OCI-LY7 (cell line): ENCODE measurements around the gene MIX23. TPM values are rescaled to one million over a fixed set of nuclear protein-coding genes. Genes with fewer than 3 reads are reported as not detected.

Experiments used
- BruUV-seq: library from RNA; stranded (reverse); fragments of 400-500 nt; replicated peaks from 2 replicates; lab custom pipeline; 2021; lab: Mats Ljungman, UMichigan
- CTCF ChIA-PET: fragments of 300-600 bp; sonication (Branson Sonifier 250); formaldehyde crosslinking; loops from one replicate; lab custom pipeline; 2022; ENCODE audit warnings: antibody characterized with exemption; ENCODE audit not compliant: unreplicated experiment; lab: Charles Lee
- POLR2A ChIA-PET: fragments of 300-600 bp; sonication (Branson Sonifier 250); formaldehyde crosslinking; loops from one replicate; lab custom pipeline; 2022; ENCODE audit warnings: antibody characterized with exemption; lab: Charles Lee
- DNase-seq: peaks from one replicate; pipeline ENCODE4 v3.0.0-alpha.2; 2015; ENCODE audit warnings: low spot score
- H2AFZ ChIP-seq: fragments of 200-600 bp; sonication (generic), shearing (Covaris generic); 2 replicates; pipeline ENCODE4 v1.6.1; 2014; ENCODE audit warnings: mild to moderate bottlenecking, antibody characterized with exemption, low read length, moderate library complexity
- H3K27ac ChIP-seq: fragments of 200-600 bp; sonication (generic); 2 replicates; pipeline ENCODE4 v1.5.1; 2014; ENCODE audit warnings: mixed run types, low read depth, mild to moderate bottlenecking, moderate library complexity, low read length, inconsistent platforms; ENCODE audit not compliant: poor library complexity, severe bottlenecking
- H3K36me3 ChIP-seq: fragments of 200-600 bp; sonication (generic); 2 replicates; pipeline ENCODE4 v1.6.1; 2014; ENCODE audit warnings: mild to moderate bottlenecking, antibody characterized with exemption, low read length, moderate library complexity, mixed read lengths; ENCODE audit not compliant: insufficient read depth
- H3K4me1 ChIP-seq: fragments of 200-600 bp; sonication (generic); 2 replicates; pipeline ENCODE4 v1.5.1; 2014; ENCODE audit warnings: mild to moderate bottlenecking, low read length; ENCODE audit not compliant: insufficient read depth, poor library complexity, severe bottlenecking
- H3K4me2 ChIP-seq: fragments of 200-600 bp; sonication (generic); 2 replicates; pipeline ENCODE4 v1.6.1; 2014; ENCODE audit warnings: mild to moderate bottlenecking, low read length
- H3K4me3 ChIP-seq: fragments of 200-600 bp; sonication (generic); 2 replicates; pipeline ENCODE4 v1.5.1; 2014; ENCODE audit warnings: mild to moderate bottlenecking, low read depth, low read length; ENCODE audit not compliant: poor library complexity, severe bottlenecking
- H3K79me2 ChIP-seq: fragments of 200-600 bp; sonication (generic); 2 replicates; pipeline ENCODE4 v1.6.1; 2016; ENCODE audit warnings: low read depth, mild to moderate bottlenecking, low read length, moderate library complexity, mixed read lengths; ENCODE audit not compliant: insufficient read depth
- H3K9me2 ChIP-seq: fragments of 200-600 bp; sonication (generic); 2 replicates; pipeline ENCODE4 v1.6.1; 2016; ENCODE audit warnings: mild to moderate bottlenecking, low read length, mixed read lengths; ENCODE audit not compliant: insufficient read depth
- H3K9me3 ChIP-seq: fragments of 200-600 bp; sonication (generic); 2 replicates; pipeline ENCODE4 v1.6.1; 2014; ENCODE audit warnings: mild to moderate bottlenecking, mixed run types, low read length, mixed read lengths
- H4K20me1 ChIP-seq: fragments of 200-600 bp; sonication (generic); 2 replicates; pipeline ENCODE4 v1.6.1; 2014; ENCODE audit warnings: mild to moderate bottlenecking, antibody characterized with exemption, low read length, moderate library complexity, mixed read lengths; ENCODE audit not compliant: insufficient read depth
- CTCF ChIP-seq: fragments of 200-600 bp; sonication (generic); conservative IDR thresholded peaks from 2 replicates; pipeline ENCODE4 v1.5.1; 2014; ENCODE audit warnings: mild to moderate bottlenecking, antibody characterized with exemption, low read length, moderate library complexity, mixed read lengths
- EZH2phosphoT487 ChIP-seq: fragments of 200-600 bp; sonication (generic); IDR thresholded peaks from 2 replicates; pipeline ENCODE4 v1.6.1; 2018; ENCODE audit warnings: low read depth, borderline replicate concordance, mild to moderate bottlenecking, mixed run types, antibody characterized with exemption, low read length, moderate library complexity, mixed read lengths
- intact Hi-C: fragments of 100-400 bp; cut with micrococcal nuclease; formaldehyde crosslinking; loops from one replicate; pipeline ENCODE4 v1.10.0; 2022; ENCODE audit not compliant: unreplicated experiment
- total RNA-seq, 2 experiments: library from RNA; depleted of rRNA in 1 of 2; stranded (reverse); fragments of >200 nt in 1 of 2; shearing (Covaris generic) in 1 of 2; gene quantifications; 2 replicates each; pipeline ENCODE4 v1.2.3, GENCODE V29; 2014 to 2022

MIX23 gene
- total RNA-seq, 2 experiments from 2014 or later, result 44.7 to 71.3 TPM

DNA sequence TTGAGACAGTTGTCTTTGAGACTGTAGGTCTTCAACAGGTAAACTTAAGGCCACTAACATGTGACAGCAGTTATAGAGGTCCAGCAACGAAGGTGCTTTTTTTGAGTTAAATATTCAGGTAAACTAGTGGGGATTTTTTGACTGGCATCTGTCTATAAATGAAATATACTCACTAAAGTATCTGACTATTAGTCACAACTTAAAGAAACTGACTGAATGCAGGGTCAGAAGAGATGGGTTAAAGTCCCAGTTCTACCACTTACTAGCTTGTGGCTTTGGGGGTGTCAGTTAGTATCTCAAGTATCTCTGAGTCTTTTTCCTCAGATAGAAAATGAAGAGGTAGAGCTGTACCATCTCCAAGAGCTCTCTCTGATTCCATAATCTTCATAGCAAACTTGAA lies 18.0 kb downstream of the MIX23 start:
- no peak overlapping the region for H3K4me3 ChIP-seq
- H3K4me2 ChIP-seq, result no peak overlapping the region
- ChIA-PET POLR2A (interaction anchor here (0.6 kb wide), 1 partner anchor 410 kb away, joined by 3 read pairs; no protein-coding TSS in a partner anchor), CTCF (no interaction called here)
- H2AFZ ChIP-seq, result no peak overlapping the region
- H3K36me3 ChIP-seq, result peaks cover 90% of the 10 kb centered on the region
- intact Hi-C loops, result no loop called here
- no TSS peak for BruUV-seq
- H3K9me3 ChIP-seq, result no peaks in the 10 kb centered on the region
- H4K20me1 ChIP-seq, result no peaks in the 10 kb centered on the region
- no peaks in the 10 kb centered on the region for H3K79me2 ChIP-seq
- no peak overlapping the region for H3K27ac ChIP-seq
- TF ChIP-seq CTCF (no peak), EZH2phosphoT487 (no peak)
- DNase-seq, result no peak
- H3K4me1 ChIP-seq, result no peaks in the 10 kb centered on the region
- H3K9me2 ChIP-seq, result no peaks in the 10 kb centered on the region

DNA sequence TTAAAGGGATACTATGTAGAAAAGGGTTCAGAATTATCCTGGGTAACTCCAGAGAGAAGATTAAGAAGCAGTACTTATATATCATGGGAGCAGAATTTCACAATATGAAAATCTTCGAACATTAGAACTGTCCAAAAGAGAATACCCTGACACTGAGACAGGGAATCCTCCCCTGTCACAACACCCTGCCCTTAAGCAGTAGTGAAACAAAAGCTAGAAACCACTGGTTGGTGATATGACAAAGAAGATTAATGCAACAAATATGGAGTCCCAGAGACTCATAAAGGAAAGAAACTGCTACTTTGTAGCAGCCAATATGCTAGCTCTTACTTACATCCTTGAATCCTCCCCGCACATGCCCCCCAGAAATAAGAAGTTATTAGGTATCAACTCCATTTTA lies 18.5 kb downstream of the MIX23 start:
- Histone ChIP-seq H3K79me2 (no peaks in the 10 kb centered on the region), H3K36me3 (peaks cover 85% of the 10 kb centered on the region), H4K20me1 (no peaks in the 10 kb centered on the region), H3K4me1 (no peaks in the 10 kb centered on the region), H3K4me2 (no peak overlapping the region), H2AFZ (no peak overlapping the region), H3K27ac (no peak overlapping the region), H3K4me3 (no peak overlapping the region), H3K9me2 (no peaks in the 10 kb centered on the region), H3K9me3 (no peaks in the 10 kb centered on the region)
- no peak for TF ChIP-seq CTCF
- TF ChIP-seq EZH2phosphoT487, result no peak
- ChIA-PET CTCF (no interaction called here), POLR2A (no interaction called here)
- intact Hi-C loops, result no loop called here
- BruUV-seq, result no TSS peak
- DNase-seq, result no peak

DNA sequence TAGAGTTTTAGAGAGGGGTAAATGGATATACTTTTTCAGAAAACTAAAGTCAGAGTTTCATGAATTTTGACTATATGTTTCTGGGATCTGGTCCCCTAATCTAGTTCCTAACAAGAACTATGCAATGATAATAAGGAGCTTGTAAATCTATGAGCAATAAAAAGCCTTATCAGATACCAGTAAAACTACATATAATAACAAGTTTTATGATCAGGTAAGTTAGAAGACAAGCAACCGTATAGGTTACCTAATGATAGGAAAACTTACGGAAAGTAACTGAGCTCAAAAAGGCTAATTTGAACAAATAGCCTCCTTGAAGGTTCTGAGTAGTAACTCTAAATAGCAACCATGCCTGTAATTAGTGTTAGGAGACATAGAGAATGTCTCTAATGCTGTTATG lies 21.0 kb downstream of the MIX23 start:
- no peaks in the 10 kb centered on the region for H3K4me1 ChIP-seq
- BruUV-seq, result no TSS peak
- H3K4me2 ChIP-seq, result no peak overlapping the region
- peaks cover 83% of the 10 kb centered on the region for H3K36me3 ChIP-seq
- no peak overlapping the region for H2AFZ ChIP-seq
- no peaks in the 10 kb centered on the region for H4K20me1 ChIP-seq
- TF ChIP-seq EZH2phosphoT487 (no peak), CTCF (no peak)
- H3K4me3 ChIP-seq, result no peak overlapping the region
- H3K79me2 ChIP-seq, result no peaks in the 10 kb centered on the region
- CTCF ChIA-PET, result no interaction called here
- no peaks in the 10 kb centered on the region for H3K9me2 ChIP-seq
- H3K9me3 ChIP-seq, result no peaks in the 10 kb centered on the region
- intact Hi-C loops, result no loop called here
- no peak overlapping the region for H3K27ac ChIP-seq
- POLR2A ChIA-PET, result interaction anchor here (0.7 to 1.4 kb wide), 3 partner anchors 9 to 252 kb away, joined by 4 to 8 read pairs (median 4); no protein-coding TSS in a partner anchor
- no peak for DNase-seq
